HG03159 (cell line): ENCODE measurements around the gene CIRBP.
A peak's percentile ranks its signal among the peaks of the same experiment; 100 is the strongest.
"Not testable (repeated sequence)": the region's sequence is repeated elsewhere in the genome, so short reads cannot be mapped to it uniquely, and the experiment has no call there.

Source experiments
- ATAC-seq: cut with Tn5 transposase; IDR thresholded peaks from one replicate; pipeline ENCODE4 v1.9.1; 2021; ENCODE audit warnings: mild to moderate bottlenecking, moderate library complexity; ENCODE audit not compliant: unreplicated experiment

Gene CIRBP

DNA sequence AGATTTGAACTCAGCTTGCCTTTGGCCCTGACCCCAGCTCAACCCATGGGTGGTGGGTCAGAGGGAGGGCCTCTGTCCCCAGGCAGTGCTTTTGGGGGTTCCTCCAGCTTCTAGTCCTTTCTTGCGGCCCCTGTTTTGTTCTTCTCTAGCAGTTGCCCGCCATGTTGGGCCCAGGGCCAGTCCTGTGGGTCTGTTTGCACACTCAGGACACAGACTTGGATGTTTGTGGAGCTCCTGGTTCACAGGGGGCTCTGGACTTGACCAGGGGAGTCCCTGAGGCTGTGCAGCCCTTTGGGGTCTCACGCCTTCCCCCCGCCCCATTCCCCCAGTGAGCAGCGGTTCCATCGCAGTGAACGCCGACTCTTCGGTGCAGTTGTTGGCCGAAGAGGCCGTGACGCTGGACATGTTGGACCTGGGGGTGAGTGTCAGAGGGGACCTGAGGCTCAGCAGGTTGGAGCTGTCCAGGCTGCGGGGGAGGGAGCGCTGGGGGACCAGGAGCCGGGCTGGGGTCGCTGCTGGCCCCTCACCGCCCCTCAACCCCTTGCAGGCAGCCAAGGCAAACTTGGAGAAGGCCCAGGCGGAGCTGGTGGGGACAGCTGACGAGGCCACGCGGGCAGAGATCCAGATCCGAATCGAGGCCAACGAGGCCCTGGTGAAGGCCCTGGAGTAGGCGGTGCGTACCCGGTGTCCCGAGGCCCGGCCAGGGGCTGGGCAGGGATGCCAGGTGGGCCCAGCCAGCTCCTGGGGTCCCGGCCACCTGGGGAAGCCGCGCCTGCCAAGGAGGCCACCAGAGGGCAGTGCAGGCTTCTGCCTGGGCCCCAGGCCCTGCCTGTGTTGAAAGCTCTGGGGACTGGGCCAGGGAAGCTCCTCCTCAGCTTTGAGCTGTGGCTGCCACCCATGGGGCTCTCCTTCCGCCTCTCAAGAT lies 25.1 kb upstream of the CIRBP start:
- no peak for ATAC-seq

DNA sequence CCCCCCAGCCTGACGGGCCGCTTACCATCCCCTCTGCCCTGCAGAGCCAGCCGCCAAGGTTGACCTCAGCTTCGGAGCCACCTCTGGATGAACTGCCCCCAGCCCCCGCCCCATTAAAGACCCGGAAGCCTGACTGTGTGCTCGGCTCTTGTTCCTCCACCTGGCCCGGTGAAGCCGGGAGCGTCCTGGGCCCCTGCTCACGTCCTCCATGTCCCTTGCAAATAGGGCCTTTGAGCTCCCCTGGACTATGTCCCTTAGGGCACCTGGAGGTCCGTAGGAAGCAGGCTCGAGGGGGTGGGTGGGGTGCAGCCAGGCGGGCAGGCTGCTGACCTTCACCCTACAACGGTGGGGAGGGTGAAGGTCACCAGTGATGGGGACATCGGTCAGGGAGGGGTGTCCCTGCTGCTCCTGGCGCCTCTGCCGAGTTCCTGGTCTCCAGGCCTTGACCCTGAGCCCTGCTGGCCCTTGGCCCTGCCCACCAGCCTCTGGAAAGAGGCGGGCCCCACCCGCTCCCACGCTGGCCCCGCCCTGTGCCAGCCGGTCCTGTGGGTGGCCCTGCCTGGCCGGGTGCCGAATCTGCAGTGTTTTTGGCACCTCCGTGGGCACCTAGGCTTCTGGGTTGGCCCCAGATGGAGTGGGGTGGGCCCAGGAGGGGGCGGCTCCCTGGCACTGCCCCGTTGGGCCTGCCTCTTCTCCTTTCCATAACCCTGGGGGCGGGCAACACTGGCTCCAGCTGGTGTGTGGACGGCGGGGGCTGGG lies 24.3 kb upstream of the CIRBP start:
- no peak for ATAC-seq

DNA sequence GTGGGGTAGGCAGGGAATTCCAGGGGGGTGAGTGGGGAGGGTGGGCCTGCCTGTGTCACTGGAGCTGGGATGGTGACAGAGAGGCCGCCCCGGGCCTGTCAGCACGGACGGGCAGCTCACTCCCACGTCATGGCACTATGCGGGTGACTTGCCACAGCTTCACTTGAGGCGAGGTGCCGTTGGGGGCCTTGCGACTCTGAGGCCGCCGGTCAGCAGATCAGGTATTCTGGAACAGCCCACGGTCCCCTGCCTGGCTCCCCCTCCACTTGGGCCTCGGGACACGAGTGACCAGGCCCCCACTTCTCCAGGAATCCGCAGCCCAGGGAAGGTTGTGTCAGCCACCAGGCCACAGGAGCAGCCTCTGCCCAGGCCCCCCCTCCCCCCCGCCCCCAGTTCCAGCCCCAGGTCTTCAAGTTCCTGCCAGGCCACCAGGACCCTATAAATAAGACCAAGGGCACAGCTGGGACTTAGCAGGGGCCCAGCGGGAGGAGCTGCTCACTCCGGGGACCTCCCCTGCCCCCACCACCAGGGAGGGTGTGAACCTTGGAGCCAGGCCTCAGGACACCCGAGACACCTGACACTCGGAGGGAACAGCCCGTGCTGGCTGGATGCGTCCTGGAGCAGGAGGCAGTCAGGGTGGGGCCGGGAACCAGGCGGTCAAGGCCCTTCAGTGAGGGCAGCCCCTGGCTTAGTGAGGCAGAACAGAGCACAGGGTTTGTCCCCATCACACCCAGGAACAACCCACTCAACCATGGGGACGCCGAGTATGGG lies 23.5 kb upstream of the CIRBP start:
- no peak for ATAC-seq

DNA sequence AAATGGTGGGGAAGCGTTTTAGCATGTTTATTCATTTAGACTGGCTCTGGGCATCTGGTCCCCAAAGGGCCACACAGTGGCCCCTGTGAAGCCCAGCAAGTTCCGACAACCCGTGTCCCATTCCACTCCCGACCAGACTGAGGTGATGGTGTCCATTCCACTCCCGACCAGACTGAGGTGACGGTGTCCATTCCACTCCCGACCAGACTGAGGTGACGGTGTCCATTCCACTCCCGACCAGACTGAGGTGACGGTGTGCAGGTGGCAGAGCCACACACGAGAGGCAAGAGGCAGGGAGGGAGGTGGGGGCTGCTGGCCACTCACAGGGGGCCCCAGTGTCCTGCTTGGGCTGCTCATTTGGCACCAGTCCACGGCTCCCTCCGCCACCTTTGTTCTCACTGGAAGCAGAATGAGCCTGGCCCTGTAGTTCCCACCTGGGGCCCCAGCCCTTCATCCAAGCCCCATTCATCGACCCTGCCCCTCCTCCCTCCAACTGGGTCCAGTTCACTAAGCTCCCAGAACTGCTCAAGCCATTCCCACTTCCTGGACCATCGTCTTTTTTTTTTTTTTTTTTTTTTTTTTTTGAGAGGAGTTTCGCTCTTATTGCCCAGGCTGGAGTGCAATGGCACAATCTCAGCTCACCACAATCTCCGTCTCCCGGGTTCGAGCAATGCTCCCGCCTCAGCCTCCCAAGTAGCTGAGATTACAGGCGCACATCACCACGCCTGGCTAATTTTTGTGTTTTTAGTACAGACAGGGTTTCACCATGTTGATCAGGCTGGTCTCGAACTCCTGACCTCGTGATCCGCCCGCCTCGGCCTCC lies 22.7 kb upstream of the CIRBP start:
- ATAC-seq, result not testable (repeated sequence)

- no peak for ATAC-seq
These were observed 21.4 kb upstream of the CIRBP start for GRCh38 chr19:1247748-1248138.

DNA sequence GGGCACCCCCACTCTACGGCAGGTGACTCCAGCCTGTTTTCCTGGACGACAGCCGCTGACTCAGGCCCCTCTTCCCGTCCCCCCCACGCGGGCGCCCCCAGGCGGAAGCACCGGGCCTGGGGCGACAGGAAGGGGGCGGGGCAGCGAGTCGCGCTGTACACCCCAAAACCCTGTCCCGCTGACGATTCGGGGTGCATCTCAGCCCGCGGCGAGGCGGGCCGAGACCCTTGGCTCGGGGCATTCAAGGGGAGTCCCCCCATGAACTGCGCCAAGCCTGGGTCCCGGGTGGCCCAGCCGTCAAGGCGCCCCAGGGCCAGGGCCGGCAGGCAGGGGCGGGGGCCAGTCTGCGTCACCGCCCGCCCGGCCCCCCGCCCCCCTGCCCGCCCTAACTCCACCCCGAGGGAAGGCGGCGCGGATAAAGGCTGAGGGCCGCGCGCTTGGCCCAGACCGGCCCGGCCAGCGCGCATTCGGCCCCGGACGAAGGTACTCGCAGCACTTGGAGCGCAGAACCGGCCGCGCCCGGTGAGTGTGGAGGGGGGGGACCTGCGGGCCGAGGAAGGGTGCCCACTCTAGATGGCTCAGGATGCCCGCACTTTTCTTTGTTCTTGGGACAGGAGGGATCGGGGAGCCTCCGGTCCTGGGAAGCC lies 20.9 kb upstream of the CIRBP start, which contains the start of gene MIDN:
TSS of gene MIDN (plus strand) at position 445 of the 647 bp plus-strand sequence. CDS start 1,714 bp downstream, outside the sequence.
- peak; percentile 17 for ATAC-seq

- peak; percentile 23 for ATAC-seq
These were observed 20.3 kb upstream of the CIRBP start for GRCh38 chr19:1248786-1249297.

- ATAC-seq, result peak; percentile 47
These were observed 19.7 kb upstream of the CIRBP start for GRCh38 chr19:1249298-1249989.

DNA sequence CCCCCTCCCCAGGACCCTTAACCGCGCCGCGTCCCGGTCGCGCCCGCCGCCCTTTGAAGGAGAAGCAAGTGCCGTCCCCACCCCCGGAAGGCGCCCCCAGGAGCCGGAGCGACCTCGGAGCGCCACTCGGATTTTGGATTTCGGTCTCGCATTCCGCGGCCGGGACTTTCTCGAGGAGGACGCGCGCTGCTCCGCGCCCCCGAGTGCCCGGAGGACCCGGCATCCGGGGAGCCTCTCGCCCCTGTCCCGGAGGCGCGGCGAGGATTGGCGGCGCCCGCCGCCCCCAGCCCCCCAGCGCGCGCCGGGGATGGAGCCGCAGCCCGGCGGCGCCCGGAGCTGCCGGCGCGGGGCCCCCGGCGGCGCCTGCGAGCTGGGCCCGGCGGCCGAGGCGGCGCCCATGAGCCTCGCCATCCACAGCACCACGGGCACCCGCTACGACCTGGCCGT lies 19.1 kb upstream of the CIRBP start:
- no peak for ATAC-seq

DNA sequence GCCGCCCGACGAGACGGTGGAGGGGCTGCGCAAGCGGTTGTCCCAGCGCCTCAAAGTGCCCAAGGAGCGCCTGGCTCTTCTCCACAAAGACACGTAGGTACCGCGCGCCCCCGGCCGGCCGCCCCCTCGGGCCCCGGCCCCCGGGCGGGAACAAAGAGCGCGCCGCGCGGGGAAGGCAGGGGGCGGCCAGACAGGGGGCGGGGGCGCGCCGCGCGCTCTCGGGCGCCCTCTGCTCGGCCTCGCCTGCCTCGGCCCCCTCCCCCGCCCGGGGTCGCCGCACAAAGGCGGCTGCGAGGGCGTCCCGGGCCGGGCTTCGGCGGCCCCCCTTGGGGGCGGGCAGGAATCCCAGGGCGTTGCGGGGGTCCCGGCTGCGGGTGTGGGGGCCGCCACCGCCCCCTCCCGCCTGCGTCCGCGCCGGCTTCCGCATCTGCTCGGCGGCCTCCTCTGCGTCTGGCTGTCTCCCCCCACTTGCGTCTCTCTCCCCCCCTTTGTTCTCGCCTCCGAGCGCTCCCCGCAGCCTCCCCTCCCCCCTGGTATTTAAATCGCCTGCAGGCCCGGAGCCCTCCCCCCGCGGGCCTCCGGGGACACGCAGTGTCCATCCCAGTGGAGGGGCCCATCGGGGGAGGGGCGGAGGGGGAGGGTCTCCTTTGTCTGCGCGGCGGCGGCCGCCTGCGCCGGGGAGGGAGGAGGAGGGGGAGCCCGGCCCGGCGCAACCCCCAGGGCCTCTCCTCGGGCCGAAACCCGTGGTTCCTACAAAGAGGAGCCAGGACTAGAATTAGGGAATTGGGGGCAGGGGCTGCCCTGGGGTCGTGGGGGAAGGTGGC lies 18.5 kb upstream of the CIRBP start:
- ATAC-seq, result no peak

GRCh38 chr19:1251330-1252220 lies 17.6 kb upstream of the CIRBP start:
- no peak for ATAC-seq

DNA sequence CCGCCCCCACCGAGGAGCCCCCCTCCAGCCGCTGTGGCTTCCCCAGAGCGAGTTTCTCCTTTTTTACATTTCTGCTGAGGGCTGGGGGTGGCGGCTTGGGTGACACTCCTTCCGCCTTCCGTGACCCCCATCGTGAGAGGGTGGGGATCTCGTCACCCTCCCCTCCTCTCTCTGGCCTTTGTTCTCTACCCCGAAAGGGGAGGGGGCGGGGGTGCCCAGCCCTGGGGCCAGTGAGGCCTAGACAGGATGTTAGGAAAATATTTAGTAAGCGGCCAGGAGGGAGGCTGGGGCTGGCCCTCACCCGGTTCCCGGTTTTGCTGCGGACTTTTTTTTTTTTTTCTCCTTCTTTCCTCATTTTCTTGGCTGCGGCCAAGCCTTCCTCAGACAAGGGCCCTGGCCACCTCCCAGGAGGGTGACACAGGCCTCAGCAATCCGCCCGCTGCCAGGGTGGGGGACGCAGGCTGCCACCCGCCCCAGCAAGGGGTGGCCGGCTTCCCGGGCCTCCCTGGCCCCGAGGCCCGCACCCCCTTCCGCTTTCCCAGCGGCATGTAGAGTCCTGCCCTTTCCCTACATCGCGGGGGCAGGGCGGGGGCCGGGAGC lies 16.8 kb upstream of the CIRBP start:
- no peak for ATAC-seq

DNA sequence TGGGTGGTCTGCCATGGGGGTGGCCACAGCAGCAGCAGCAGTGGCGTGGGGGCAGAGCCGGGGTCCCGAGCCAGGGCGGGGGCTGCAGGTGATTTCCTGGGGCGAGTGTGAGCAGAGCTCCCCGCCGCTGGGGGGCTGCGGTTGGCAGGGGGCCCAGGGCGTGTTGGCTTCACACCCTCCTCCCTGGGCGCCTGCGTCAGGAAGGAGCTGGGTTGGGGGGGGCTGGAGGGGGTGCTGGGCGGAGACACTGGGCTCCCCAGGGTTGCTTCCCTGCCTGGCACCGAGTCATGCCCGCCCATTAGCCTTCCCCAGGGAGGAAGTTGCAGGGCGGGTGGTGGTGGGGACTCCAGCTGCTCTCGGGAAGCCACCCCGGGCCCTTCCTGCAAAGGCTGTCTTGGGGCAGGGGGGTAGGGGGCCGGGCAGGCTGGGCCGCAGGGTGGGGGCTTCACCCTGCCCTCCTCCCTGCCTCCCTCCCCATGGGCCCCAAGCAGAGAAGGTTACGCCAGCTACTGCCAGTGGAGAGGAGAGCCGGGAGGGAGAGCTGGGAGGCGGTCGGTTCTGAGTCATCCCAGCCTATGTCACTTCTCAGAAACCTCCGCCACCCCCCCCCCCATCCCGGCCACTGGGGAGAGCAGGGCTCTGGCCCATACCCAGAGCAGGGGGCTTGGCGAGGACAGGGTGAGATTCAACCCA lies 16.2 kb upstream of the CIRBP start:
- no peak for ATAC-seq

- no peak for ATAC-seq
These were observed 15.5 kb upstream of the CIRBP start for GRCh38 chr19:1253514-1254080.

DNA sequence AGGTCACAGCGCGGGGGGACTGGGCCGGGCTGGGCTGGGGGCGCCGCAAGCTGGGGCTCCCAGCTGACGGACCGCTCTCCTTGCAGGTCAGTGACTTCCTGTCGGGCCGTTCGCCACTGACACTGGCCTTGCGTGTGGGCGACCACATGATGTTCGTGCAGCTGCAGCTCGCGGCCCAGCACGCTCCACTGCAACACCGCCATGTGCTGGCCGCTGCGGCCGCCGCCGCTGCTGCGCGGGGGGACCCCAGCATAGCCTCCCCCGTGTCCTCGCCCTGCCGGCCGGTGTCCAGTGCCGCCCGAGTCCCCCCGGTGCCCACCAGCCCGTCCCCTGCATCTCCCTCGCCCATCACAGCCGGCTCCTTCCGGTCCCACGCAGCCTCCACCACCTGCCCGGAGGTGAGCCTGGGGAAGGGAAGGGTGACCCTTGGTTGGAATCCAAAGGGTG lies 15.0 kb upstream of the CIRBP start:
- no peak for ATAC-seq
